ENCODE measurements around the gene RHBDF2.

RHBDF2 gene

DNA sequence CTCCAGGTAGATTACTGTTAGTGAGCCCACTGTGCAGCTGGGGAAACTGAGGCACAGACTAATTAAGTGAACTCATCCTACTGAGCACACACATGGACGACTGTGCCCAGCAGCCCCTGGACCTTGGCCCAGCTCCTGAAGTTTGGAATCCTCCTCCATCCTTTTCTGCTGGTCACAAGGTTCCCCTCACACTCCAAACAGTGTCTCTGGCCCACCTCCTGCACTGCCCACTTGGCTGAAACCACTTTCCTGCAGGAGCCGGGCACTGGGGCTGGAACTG, 3.6 kb downstream of the RHBDF2 start:
- Histone ChIP-seq H3K27me3 (ENCODE audit: insufficient read depth, low read length) (peaks cover 5% of the 10 kb centered on the region; the same call in 1 of the 2 replicates), H3K9me3 (ENCODE audit: insufficient read depth, low read depth, low read length) (no peaks in the 10 kb centered on the region), H3K4me3 (ENCODE audit: low read length) (no peak overlapping the region), H3K9ac (ENCODE audit: low read depth, low read length) (no peak overlapping the region), H3K36me3 (ENCODE audit: insufficient read depth, low read length) (no peaks in the 10 kb centered on the region), H3K27ac (ENCODE audit: low read depth, low read length) (no peak overlapping the region), H3K4me1 (ENCODE audit: insufficient read depth, low read length) (peaks cover 51% of the 10 kb centered on the region)
- 72% methylated on average over 2 of the region's 2 CpGs for WGBS

DNA sequence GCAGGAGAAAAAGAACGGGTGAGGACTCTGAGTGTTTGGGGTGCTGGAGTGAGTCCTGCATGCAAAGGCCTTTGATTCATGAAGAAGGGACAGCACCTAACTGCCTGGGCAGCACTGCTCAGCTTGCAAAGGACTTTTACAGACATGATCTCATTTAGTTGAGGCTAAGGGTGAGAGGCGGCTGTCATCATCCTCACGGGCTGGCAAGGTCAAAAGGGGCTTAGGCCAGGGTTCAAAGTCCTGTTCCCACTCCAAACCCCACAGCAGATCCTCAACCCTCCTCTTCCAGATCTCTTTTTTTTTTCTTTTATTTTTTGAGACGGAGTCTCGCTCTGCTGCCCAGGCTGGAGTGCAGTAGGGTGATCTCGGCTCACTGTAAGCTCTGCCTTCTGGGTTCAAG, 4.8 kb downstream of the RHBDF2 start:
- no peaks in the 10 kb centered on the region for H3K9me3 ChIP-seq (ENCODE audit: insufficient read depth, low read depth, low read length)
- no peak overlapping the region for H3K4me3 ChIP-seq (ENCODE audit: low read length)
- no peak overlapping the region for H3K9ac ChIP-seq (ENCODE audit: low read depth, low read length)
- WGBS: 94% methylated on average over 6 of the region's 6 CpGs
- no peaks in the 10 kb centered on the region for H3K36me3 ChIP-seq (ENCODE audit: insufficient read depth, low read length)
- H3K27me3 ChIP-seq (ENCODE audit: insufficient read depth, low read length): peaks cover 5% of the 10 kb centered on the region; the same call in 1 of the 2 replicates
- no peak overlapping the region for H3K27ac ChIP-seq (ENCODE audit: low read depth, low read length)
- H3K4me1 ChIP-seq (ENCODE audit: insufficient read depth, low read length): peaks cover 47% of the 10 kb centered on the region

DNA sequence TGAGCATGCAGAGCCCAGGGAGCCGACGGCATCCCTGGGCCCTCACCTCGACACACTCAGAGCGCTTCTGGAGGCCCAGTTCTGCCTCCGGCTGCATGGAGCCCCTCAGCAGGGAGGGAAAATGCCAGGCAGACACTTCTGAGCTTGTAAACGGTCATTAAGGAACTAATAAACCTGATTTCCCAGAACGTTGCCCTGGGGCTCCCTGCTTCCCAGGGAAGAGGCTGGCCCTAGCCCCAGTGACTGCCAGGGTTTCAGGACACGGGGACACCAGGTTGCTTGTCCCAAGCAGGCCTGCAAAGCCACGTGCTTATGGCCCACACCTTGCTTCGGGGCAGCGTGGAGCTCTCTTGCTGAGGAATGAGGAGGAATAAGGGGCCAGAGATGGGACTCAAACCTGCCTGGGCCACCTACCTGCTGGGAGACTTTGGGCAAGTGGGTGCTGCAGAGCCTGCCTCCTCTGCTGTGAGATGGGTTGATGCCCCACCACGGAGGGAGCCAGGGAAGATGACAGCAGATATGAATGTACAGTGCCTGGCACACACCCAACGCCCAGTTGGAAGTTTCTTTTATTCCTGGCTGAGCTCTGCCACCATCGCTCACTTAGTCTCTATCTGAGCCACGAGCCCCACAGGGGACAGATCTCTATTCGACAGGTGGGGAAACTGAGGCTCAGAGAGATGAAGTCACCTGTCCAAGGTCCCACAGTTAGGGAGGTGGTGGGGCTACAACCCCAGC, 5.4 kb downstream of the RHBDF2 start:
- 91% methylated on average over 16 of the region's 16 CpGs for WGBS
- no peak overlapping the region for H3K27ac ChIP-seq (ENCODE audit: low read depth, low read length)
- H3K9ac ChIP-seq (ENCODE audit: low read depth, low read length): no peak overlapping the region
- no peaks in the 10 kb centered on the region for H3K9me3 ChIP-seq (ENCODE audit: insufficient read depth, low read depth, low read length)
- H3K36me3 ChIP-seq (ENCODE audit: insufficient read depth, low read length): no peaks in the 10 kb centered on the region
- H3K4me1 ChIP-seq (ENCODE audit: insufficient read depth, low read length): peaks cover 46% of the 10 kb centered on the region
- peaks cover 3% of the 10 kb centered on the region; the same call in 1 of the 2 replicates for H3K27me3 ChIP-seq (ENCODE audit: insufficient read depth, low read length)
- no peak overlapping the region for H3K4me3 ChIP-seq (ENCODE audit: low read length)

DNA sequence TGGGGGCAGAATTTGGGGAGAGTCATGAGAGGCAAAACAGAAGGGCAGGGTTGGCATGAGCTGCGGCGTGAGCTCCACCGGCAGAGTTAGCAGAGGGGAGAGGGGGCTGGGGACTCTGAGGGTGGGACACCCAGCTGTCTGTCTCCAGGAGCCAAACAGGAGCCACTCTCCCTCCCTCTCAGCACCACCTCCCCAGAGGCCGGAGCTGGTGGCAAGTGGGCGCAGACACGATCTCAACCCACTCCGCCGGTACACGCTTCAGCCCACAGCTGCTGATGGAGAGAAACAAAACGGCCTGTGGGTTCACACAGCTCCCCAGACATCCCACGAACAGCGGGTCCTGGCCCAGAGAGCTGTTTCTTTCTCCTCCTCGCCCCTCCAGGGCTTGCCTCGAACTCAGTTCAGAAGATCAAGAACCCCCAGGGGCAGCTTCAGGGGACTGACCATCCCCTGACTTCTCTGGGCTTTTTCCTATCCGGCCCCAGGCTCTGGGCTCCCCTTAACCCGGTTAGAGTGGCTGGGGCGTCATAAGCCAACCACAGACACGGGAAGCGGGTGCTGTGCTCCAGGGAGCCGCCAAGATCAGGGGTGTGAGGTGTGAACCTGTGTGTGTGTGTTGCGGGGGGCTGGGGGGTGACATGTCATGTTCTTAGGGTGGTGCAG, 7.6 kb downstream of the RHBDF2 start:
- Histone ChIP-seq H3K27me3 (ENCODE audit: insufficient read depth, low read length) (no peaks in the 10 kb centered on the region), H3K36me3 (ENCODE audit: insufficient read depth, low read length) (no peaks in the 10 kb centered on the region), H3K9ac (ENCODE audit: low read depth, low read length) (no peak overlapping the region), H3K4me3 (ENCODE audit: low read length) (no peak overlapping the region), H3K4me1 (ENCODE audit: insufficient read depth, low read length) (peaks cover 30% of the 10 kb centered on the region), H3K27ac (ENCODE audit: low read depth, low read length) (no peak overlapping the region), H3K9me3 (ENCODE audit: insufficient read depth, low read depth, low read length) (no peaks in the 10 kb centered on the region)
- WGBS: 86% methylated on average over 21 of the region's 21 CpGs

DNA sequence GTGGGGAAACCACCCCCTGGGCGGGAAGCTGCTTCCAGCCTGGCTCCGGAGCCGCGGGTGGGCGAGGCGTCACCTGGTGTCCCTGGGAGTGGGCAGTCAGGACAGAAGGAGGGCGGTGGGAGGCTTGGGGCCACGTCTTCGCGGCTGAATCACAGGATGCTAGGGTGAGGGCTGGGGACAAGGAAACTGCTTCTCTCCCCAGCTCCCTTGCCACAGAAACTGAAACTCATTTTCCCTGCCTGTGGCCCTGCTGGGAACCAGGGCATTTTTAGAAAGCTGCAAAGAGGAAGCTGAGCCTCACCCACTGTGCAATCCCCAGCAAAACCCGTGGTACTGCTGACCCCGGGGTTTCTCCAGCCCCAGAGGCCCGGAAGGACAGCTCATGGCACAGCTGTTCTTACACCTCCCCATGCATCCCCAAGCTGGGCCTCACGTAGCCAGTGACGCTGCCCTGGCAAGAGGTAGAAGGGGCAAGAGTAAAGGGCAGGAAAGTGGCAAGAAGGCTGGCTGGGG, 8.2 kb downstream of the RHBDF2 start:
- H3K4me3 ChIP-seq (ENCODE audit: low read length): no peak overlapping the region

DNA sequence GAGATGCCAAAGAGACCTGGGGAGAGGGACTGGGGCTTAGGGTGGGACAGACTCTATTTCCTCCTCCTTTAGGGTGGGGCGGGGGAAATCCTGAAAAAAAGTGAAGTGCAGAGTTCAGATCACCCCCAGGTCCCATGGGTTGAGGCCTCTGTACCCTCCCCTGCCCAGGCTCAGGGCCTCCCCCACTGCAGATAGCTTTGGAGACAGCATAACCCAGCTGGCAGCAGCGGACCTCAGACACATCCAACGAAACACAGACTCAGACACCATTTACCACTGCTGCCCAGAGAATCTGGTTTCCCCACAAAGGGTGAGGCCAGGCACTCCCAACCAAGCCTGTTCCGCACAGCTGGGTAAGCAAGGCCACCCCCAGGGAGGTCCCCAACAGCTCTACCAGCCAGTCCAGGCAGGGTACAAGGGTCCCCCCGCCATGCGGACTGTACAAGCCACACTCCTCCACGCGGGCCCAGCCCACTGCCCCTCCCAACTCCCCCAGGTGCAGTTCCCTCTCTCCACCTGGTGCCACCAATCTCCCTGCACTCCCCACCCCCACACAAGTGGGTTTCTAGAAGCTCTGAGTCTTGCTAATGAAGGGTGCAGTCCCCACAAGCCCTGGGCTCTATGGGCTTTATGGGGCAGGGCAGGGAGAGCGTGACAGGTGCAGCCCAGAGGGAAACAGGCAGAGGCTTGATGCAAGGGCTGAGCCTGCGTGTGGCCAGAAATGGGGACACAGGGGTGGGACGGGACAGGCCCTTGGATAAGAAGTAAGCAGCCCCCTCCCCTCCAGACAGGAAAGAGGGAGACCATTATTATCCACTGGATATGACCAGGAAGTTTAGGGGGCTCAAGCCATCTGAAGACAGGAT, 8.9 kb downstream of the RHBDF2 start:
- no peak overlapping the region for H3K9ac ChIP-seq (ENCODE audit: low read depth, low read length)
- 71% methylated on average over 10 of the region's 11 CpGs for WGBS
- H3K9me3 ChIP-seq (ENCODE audit: insufficient read depth, low read depth, low read length): no peaks in the 10 kb centered on the region
- peaks cover 17% of the 10 kb centered on the region for H3K4me1 ChIP-seq (ENCODE audit: insufficient read depth, low read length)
- no peak overlapping the region for H3K4me3 ChIP-seq (ENCODE audit: low read length)
- no peaks in the 10 kb centered on the region for H3K36me3 ChIP-seq (ENCODE audit: insufficient read depth, low read length)
- no peak overlapping the region for H3K27ac ChIP-seq (ENCODE audit: low read depth, low read length)
- H3K27me3 ChIP-seq (ENCODE audit: insufficient read depth, low read length): no peaks in the 10 kb centered on the region

More for the DNA sequence above, 8.2 kb downstream of the RHBDF2 start:
- no peaks in the 10 kb centered on the region for H3K36me3 ChIP-seq (ENCODE audit: insufficient read depth, low read length)
- no peaks in the 10 kb centered on the region for H3K9me3 ChIP-seq (ENCODE audit: insufficient read depth, low read depth, low read length)
- H3K27ac ChIP-seq (ENCODE audit: low read depth, low read length): no peak overlapping the region
- peaks cover 24% of the 10 kb centered on the region for H3K4me1 ChIP-seq (ENCODE audit: insufficient read depth, low read length)
- H3K9ac ChIP-seq (ENCODE audit: low read depth, low read length): no peak overlapping the region
- WGBS: 35% methylated on average over 15 of the region's 15 CpGs
- H3K27me3 ChIP-seq (ENCODE audit: insufficient read depth, low read length): no peaks in the 10 kb centered on the region

DNA sequence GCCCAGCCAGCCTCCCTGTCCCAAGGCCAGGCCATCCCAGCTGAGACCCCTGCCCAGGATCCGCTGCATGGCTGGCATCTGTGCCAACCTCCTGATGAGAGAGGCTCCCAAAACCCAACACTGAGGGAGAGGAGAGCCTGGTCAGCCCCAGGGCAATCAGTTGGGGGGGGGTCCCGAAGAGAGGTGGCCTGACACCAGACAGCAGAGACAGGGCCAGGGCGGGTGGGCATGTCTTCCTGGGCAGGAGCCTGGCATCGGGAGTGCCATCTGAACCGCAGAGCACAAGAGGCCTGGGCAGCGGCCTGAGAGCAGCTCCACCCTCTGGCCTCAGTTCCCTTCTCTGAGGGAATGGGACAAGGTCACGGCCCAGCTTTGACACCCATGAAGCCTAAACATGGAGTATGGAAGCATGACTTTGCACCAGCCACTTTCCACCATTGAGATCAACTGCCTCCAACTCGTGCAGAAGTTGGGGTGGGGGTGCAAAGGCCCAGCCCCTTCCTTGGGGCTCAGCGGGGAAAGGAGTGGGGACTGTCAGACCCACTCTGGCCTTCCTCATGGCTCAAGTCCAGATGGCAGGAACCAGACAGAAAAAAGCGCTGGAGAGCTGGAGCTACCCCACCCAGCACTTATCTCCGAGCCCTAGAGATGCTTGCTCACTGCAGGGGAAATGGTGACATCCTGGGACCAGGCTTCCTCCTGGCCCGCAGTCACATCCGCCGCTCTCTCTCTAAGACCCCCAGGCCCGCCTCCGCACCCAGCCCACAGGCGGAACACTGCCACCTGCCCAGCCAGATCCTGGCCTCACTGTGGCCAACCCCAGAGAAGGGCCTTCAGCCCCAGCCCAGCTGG, 9.7 kb downstream of the RHBDF2 start:
- peaks cover 14% of the 10 kb centered on the region; the same call in 1 of the 2 replicates for H3K4me1 ChIP-seq (ENCODE audit: insufficient read depth, low read length)
- WGBS: 93% methylated on average over 17 of the region's 17 CpGs
- H3K9ac ChIP-seq (ENCODE audit: low read depth, low read length): no peak overlapping the region
- no peaks in the 10 kb centered on the region for H3K9me3 ChIP-seq (ENCODE audit: insufficient read depth, low read depth, low read length)
- H3K27me3 ChIP-seq (ENCODE audit: insufficient read depth, low read length): no peaks in the 10 kb centered on the region
- H3K36me3 ChIP-seq (ENCODE audit: insufficient read depth, low read length): no peaks in the 10 kb centered on the region
- H3K4me3 ChIP-seq (ENCODE audit: low read length): no peak overlapping the region
- no peak overlapping the region for H3K27ac ChIP-seq (ENCODE audit: low read depth, low read length)

DNA sequence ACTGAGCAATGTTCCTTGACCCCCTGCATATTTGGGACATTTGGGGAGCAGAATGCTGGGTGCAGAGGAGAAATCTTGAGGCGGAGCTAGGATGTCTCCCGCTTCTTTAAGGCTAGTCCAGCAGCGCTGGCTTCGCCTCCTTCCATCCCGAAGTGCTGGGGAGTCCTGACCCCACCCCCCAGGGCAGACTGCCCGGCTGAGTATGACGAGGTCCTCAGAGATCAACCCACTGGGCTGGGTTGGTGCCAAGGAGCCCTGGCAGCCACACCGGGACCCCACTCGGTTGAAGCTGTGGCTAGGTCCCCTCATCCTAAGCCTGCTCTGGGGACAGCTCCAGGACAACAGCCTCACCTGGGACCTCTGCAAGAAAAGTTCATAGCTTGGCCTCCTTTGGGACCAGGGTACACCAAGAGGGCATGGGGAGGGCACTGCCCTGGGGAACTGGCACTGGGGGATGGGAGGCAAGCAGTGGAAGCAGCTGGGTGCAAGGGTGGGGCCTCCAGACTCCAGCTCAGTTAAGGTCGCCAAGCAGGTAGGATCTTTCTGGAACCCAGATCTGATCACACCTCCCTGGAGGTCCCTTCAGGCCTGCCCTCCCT, 11.0 kb downstream of the RHBDF2 start:
- H3K27ac ChIP-seq (ENCODE audit: low read depth, low read length): no peak overlapping the region
- peaks cover 14% of the 10 kb centered on the region; the same call in 1 of the 2 replicates for H3K4me1 ChIP-seq (ENCODE audit: insufficient read depth, low read length)
- H3K4me3 ChIP-seq (ENCODE audit: low read length): no peak overlapping the region
- H3K27me3 ChIP-seq (ENCODE audit: insufficient read depth, low read length): no peaks in the 10 kb centered on the region
- no peak overlapping the region for H3K9ac ChIP-seq (ENCODE audit: low read depth, low read length)
- H3K9me3 ChIP-seq (ENCODE audit: insufficient read depth, low read depth, low read length): no peaks in the 10 kb centered on the region
- no peaks in the 10 kb centered on the region for H3K36me3 ChIP-seq (ENCODE audit: insufficient read depth, low read length)
- WGBS: 89% methylated on average over 10 of the region's 10 CpGs

DNA sequence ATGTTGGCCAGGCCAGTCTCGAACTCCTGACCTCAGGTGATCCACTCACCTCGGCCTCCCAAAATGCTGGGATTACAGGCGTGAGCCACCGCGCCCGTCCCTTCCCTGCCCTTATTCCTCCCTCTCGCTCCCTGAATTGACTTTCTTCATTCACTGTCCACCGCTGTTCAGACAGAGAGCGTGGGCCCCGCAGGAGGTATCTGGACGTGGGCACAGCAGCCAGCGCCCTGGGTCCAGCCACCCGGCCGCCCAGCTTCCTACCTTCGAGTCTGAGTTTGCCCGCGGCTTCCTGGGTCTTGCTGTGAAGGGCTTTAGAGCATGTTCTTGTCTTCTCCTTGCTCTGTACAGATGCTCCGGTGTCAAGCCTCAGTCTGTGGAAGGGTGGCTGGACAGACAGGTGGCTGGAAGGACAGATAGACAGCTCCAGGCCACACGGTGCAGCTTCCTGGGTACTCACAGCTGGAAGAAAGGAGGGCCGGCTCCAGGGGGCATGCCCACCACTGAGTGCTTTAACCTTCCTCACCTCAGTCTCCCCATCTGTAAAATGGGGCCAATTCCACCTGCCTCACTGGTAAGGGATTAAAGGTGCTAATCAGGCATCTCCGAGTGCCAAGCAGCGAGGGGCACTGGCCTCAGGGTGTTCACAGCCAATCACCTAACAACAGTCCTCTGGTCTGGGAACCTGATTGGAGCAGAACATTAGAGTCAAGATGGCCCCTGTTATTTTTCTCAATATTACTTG, 13.6 kb downstream of the RHBDF2 start:
- H3K27ac ChIP-seq (ENCODE audit: low read depth, low read length): no peak overlapping the region
- H3K9me3 ChIP-seq (ENCODE audit: insufficient read depth, low read depth, low read length): no peaks in the 10 kb centered on the region
- no peaks in the 10 kb centered on the region for H3K27me3 ChIP-seq (ENCODE audit: insufficient read depth, low read length)
- no peak overlapping the region for H3K4me3 ChIP-seq (ENCODE audit: low read length)
- peaks cover 2% of the 10 kb centered on the region; the same call in 1 of the 2 replicates for H3K4me1 ChIP-seq (ENCODE audit: insufficient read depth, low read length)
- H3K36me3 ChIP-seq (ENCODE audit: insufficient read depth, low read length): no peaks in the 10 kb centered on the region
- H3K9ac ChIP-seq (ENCODE audit: low read depth, low read length): no peak overlapping the region
- 96% methylated on average over 22 of the region's 22 CpGs for WGBS

DNA sequence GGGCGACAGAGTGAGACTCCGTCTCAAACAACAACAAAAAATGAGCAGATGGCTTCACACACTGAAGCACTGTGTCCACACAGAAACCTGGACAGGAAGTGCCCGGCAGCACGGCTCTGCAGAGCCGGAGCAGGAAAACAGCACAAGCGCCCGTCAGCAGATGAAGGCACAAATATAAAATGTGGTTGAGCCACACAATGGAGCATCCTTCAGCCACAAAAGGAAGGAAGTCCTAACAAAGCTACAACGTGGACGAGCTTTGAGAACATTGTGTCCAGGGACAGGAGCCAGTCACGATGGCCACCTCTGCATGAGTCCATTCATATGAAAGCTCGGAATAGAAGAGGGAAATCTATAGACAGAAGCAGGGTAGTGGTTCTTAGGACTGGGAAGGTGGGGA, 15.7 kb downstream of the RHBDF2 start:
- no peaks in the 10 kb centered on the region for H3K36me3 ChIP-seq (ENCODE audit: insufficient read depth, low read length)
- no peak overlapping the region for H3K27ac ChIP-seq (ENCODE audit: low read depth, low read length)
- no peaks in the 10 kb centered on the region for H3K9me3 ChIP-seq (ENCODE audit: insufficient read depth, low read depth, low read length)
- H3K4me3 ChIP-seq (ENCODE audit: low read length): no peak overlapping the region
- H3K4me1 ChIP-seq (ENCODE audit: insufficient read depth, low read length): no peaks in the 10 kb centered on the region
- no peak overlapping the region for H3K9ac ChIP-seq (ENCODE audit: low read depth, low read length)
- 89% methylated on average over 11 of the region's 11 CpGs for WGBS
- H3K27me3 ChIP-seq (ENCODE audit: insufficient read depth, low read length): no peaks in the 10 kb centered on the region

Measured in HUES64 (cell line).